ENCODE results near the gene MAML3. TPM values are rescaled to one million over a fixed set of nuclear protein-coding genes. Genes with fewer than 3 reads are reported as not detected.
A peak's percentile ranks its signal among the peaks of the same experiment; 100 is the strongest.

MAML3 gene
- total RNA-seq, 4 donors from 2014 or later: 16.1 to 40.0 (median 18.1) TPM

GRCh38 chr4:139768896-139769295 is 385.1 kb downstream of the MAML3 start:
- peak in 1 of 5 experiments; percentile 22 for TF ChIP-seq CTCF (IDR thresholded peaks at IDR 0.05)
- no peak for TF ChIP-seq POLR2A (IDR thresholded peaks at IDR 0.05)
- no peak for TF ChIP-seq EP300 (IDR thresholded peaks at IDR 0.05; ENCODE audit: low read depth)
- TF ChIP-seq POLR2AphosphoS5 (IDR thresholded peaks at IDR 0.05): no peak
- in situ Hi-C loops (cut with MboI; ENCODE audit: low pct_ligation_motif_present in 1 of 4, low pct_unique_long_range_greater_than_20kb in 1 of 4, low sequenced_read_pairs in 3 of 4) (no loop called here), intact Hi-C loops (cut with DNase I; ENCODE audit: low total_unique reads) (no loop called here)
- no peaks in the 10 kb centered on the region for H3K27me3 ChIP-seq
- no peaks in the 10 kb centered on the region for H3K36me3 ChIP-seq
- 78 to 89% methylated on average over 1 to 4 of the region's 4 CpGs for WGBS, 2 donors (ENCODE audit: low coverage in 1 of 2)
- H3K4me3 ChIP-seq: no peak overlapping the region
- H3K27ac ChIP-seq: no peak overlapping the region
- H3K9me3 ChIP-seq: no peaks in the 10 kb centered on the region
- no peak for DNase-seq
- H3K4me1 ChIP-seq: peaks cover 3 to 15% (median 6%) of the 10 kb centered on the region in 4 donors

GRCh38 chr4:139768366-139768765 is 385.6 kb downstream of the MAML3 start:
- TF ChIP-seq CTCF (IDR thresholded peaks at IDR 0.05): no peak
- TF ChIP-seq POLR2A (IDR thresholded peaks at IDR 0.05): no peak
- TF ChIP-seq POLR2AphosphoS5 (IDR thresholded peaks at IDR 0.05): no peak
- no peak for TF ChIP-seq EP300 (IDR thresholded peaks at IDR 0.05; ENCODE audit: low read depth)
- Histone ChIP-seq H3K36me3 (no peaks in the 10 kb centered on the region), H3K27me3 (no peaks in the 10 kb centered on the region), H3K4me3 (no peak overlapping the region), H3K9me3 (no peaks in the 10 kb centered on the region), H3K27ac (no peak overlapping the region), H3K4me1 (peaks cover 8 to 20% (median 10%) of the 10 kb centered on the region in 4 donors)
- WGBS, 2 donors (ENCODE audit: low coverage in 1 of 2): 79 to 82% methylated on average over 1 of the region's 1 CpG
- in situ Hi-C loops (cut with MboI; ENCODE audit: low pct_ligation_motif_present in 1 of 4, low pct_unique_long_range_greater_than_20kb in 1 of 4, low sequenced_read_pairs in 3 of 4): no loop called here
- intact Hi-C loops (cut with DNase I; ENCODE audit: low total_unique reads): no loop called here
- no peak for DNase-seq

- no peaks in the 10 kb centered on the region for H3K27me3 ChIP-seq
- no peak overlapping the region for H3K4me3 ChIP-seq
- TF ChIP-seq EP300 (IDR thresholded peaks at IDR 0.05; ENCODE audit: low read depth) (no peak), POLR2A (IDR thresholded peaks at IDR 0.05) (no peak), CTCF (IDR thresholded peaks at IDR 0.05) (no peak), POLR2AphosphoS5 (IDR thresholded peaks at IDR 0.05) (no peak)
- no peaks in the 10 kb centered on the region for H3K36me3 ChIP-seq
- in situ Hi-C loops (cut with MboI; ENCODE audit: low pct_ligation_motif_present in 1 of 4, low pct_unique_long_range_greater_than_20kb in 1 of 4, low sequenced_read_pairs in 3 of 4): no loop called here
- intact Hi-C loops (cut with DNase I; ENCODE audit: low total_unique reads): no loop called here
- no peak overlapping the region for H3K27ac ChIP-seq
- DNase-seq: no peak
- peaks cover 10 to 28% (median 14%) of the 10 kb centered on the region in 4 donors for H3K4me1 ChIP-seq
- no peaks in the 10 kb centered on the region for H3K9me3 ChIP-seq
Observed at GRCh38 chr4:139767585-139767984, 386.4 kb downstream of the MAML3 start.

GRCh38 chr4:139767168-139767567 is 386.8 kb downstream of the MAML3 start:
- in situ Hi-C loops (cut with MboI; ENCODE audit: low pct_ligation_motif_present in 1 of 4, low pct_unique_long_range_greater_than_20kb in 1 of 4, low sequenced_read_pairs in 3 of 4): no loop called here
- no peaks in the 10 kb centered on the region for H3K9me3 ChIP-seq
- H3K27me3 ChIP-seq: no peaks in the 10 kb centered on the region
- TF ChIP-seq POLR2A (IDR thresholded peaks at IDR 0.05) (no peak), POLR2AphosphoS5 (IDR thresholded peaks at IDR 0.05) (no peak), EP300 (IDR thresholded peaks at IDR 0.05; ENCODE audit: low read depth) (no peak), CTCF (IDR thresholded peaks at IDR 0.05) (no peak)
- 85 to 87% methylated on average over 6 of the region's 6 CpGs for WGBS, 2 donors (ENCODE audit: low coverage in 1 of 2)
- no peak for DNase-seq
- intact Hi-C loops (cut with DNase I; ENCODE audit: low total_unique reads): no loop called here
- H3K27ac ChIP-seq: no peak overlapping the region
- H3K36me3 ChIP-seq: no peaks in the 10 kb centered on the region
- no peak overlapping the region for H3K4me3 ChIP-seq
- peaks cover 12 to 32% (median 14%) of the 10 kb centered on the region in 4 donors for H3K4me1 ChIP-seq

All from transverse colon (tissue), 4 donors.